GM04503 (cell line): ENCODE measurements around the gene ASTN2.
"Not testable (repeated sequence)": the region's sequence is repeated elsewhere in the genome, so short reads cannot be mapped to it uniquely, and the experiment has no call there.

ENCODE experiments used
- DNase-seq: peaks from one replicate; pipeline ENCODE4 v3.0.0-alpha.2; 2012; ENCODE audit warnings: low read depth

The ASTN2 gene

GRCh38 chr9:116917895-116918508, 496.9 kb downstream of the ASTN2 start:
- not testable (repeated sequence) for DNase-seq

DNA sequence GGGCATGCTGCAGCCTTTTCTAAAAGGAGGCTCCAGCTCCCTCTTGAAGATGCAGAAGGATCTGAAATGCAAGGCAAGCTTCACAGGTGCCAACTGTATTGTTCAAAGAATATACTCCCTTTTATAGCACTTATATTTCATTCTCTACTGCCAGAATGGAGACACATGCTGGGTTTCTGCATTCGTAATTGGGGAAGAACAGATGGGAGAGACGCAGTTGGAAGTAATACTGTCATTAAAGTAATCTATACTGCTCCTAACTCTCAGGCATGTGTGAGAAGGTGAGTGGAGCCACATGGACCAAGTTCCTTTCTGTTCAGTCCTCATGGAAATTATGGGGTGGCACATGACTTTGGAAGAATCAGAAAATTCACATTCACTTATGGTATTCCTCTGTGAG, 501.3 kb downstream of the ASTN2 start:
- no peak for DNase-seq

DNA sequence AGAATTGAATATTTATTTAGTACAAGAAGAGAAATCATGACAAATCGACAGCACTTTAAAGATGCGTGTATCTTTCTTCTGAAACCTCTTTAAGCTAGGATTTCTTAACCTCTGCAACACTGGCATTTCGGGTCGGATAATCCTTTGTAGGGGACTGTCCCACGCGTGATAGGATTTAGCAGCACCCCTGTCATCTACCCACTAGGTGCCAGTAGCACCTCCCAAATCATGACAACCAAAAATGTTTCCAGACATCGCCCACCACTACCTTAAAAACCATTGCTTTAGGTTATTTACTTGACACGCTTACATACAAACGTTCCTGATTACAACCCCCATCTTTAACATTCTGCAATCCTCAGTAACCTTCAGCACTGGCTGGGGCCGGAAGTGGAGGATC, 504.7 kb downstream of the ASTN2 start:
- no peak for DNase-seq

DNA sequence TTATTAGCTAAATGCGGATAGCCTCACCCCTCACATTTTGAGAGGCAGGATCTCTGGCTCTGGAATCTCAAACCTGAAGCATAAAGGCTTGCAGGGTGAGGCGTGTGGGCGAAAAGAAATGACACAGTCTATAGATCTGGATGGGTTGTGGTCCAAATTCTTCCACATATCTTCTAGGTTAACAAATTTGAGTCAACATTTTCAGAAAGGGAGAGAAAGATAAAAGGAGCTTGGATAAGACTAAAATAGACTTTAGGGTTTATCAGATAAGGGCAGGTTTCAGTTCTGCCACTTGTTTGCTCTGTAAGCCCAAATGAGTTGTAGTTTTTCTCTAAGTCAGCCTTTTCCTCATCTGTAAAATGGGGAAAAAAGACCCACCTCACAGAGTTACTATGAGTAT, 506.9 kb downstream of the ASTN2 start:
- DNase-seq = no peak

DNA sequence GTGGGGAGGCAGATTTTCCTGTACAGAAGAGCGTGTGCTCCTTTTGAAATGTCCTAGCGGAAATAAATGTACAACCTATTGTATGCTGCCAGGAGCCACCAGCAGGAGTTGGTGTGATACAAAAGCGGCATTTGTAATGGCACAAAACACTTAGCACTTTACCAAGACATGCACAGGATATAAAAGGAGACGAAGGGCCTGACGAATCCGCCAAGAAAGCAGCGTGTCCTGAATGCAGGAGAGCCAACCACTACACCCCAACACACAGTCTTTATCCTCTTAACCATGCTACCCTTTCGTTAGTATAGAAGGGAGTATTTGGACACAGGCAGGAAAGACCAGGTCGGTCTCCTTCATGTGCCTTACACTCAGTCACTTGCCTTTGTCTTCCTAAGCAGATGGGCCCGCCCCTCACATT, 509.7 kb downstream of the ASTN2 start:
- DNase-seq = no peak

- no peak for DNase-seq
These were observed 510.7 kb downstream of the ASTN2 start for GRCh38 chr9:116904165-116904564.

DNA sequence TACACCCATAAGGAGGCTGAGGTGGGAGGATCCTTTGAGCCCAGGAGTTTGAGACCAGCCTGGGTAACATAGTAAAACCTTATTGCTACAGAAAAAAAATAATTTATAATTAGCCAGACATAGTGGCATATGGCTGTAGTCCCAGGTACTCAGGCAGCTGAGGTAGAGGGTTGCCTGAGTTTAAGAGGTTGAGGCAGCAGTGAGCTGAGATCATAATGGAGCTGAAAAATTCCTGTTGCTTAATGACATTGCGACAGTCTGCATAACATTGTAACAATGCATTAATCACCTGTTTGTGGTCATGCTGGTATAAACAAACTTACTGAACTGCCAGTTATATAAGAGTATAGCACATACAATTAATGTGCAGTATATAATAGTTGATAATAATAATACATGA, 513.6 kb downstream of the ASTN2 start:
- no peak for DNase-seq

DNA sequence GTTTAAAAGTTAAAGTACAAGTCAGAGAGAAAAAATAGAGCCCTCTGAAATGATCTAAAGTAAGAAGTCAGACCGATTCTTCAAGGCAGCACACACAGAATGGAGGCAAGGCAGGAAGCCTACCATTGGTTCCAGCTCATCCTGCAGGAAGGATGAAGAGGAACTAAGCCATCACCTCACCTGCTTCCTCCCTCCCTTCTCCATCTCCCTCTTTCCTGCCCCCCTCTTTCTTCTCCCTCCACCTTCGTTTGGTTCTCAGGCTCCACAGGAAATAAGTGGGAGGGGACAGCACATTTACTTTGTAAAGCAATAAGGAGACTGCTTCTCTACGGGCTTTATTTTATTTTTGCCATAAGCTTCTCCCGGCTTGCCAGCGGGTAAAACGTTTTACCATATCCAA, 514.3 kb downstream of the ASTN2 start:
- no peak for DNase-seq

- DNase-seq = no peak
These were observed 514.9 kb downstream of the ASTN2 start for GRCh38 chr9:116900007-116900367.

- DNase-seq = no peak
These were observed 515.4 kb downstream of the ASTN2 start for GRCh38 chr9:116899337-116900006.

DNA sequence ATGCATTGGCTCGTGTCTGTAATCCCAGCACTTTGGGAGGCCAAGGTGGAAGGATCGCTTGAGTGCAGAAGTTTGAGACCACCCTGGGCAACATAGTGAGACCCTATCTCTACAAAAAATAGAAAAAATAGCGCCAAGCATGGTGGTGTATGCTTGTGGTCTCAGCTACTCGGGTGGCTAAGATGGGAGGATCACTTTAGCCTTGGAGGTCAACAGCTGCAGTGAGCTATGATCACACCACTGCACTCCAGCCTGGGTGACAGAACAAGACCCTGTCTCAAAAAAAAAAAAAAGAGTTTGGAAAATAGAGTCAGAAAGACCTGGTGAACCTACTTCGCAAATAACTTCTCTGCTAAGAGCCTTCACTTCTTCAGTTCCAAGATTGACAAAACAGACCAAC, 516.7 kb downstream of the ASTN2 start:
- DNase-seq = not testable (repeated sequence)

DNA sequence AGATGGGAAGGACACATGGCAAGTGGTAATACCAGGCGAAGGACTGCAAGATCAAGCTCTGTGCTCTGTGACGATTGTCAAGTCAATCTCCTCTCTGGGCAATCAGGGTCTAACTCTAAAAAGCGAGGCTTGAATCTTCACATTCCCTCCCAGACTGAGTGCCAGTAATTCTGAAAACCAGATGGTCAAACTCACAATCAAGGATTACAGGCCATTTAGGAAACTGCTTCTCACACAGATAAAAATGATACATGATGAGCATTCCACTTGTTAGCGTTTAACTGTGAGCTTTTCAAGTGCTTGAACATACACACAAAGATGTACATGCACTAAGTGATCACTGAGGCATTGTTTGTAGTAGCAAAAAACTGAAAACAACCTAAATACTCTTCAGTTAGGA, 517.7 kb downstream of the ASTN2 start:
- no peak for DNase-seq

DNA sequence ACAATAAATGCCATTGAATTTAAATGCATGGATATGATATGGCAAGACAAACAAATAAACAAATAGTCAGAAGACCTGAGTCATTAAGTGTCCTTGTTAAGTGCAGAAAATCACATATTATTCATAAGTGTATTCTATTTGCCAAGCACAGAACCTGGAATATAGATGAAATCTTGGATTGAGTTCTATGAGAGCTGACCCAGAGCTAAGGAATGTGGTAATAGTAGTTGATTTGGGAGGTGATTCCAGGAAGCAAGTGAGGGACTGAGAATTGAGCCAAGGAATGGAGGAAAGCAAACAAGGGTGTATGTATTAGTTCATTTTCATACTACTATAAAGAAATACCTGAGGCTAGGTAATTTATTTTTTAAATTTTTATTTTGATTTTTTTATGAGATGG, 518.9 kb downstream of the ASTN2 start:
- no peak for DNase-seq

- no peak for DNase-seq
These were observed 523.4 kb downstream of the ASTN2 start for GRCh38 chr9:116891424-116891823.

GRCh38 chr9:116888476-116888875, 526.4 kb downstream of the ASTN2 start:
- not testable (repeated sequence) for DNase-seq

- no peak for DNase-seq
These were observed 526.8 kb downstream of the ASTN2 start for GRCh38 chr9:116888066-116888465.

- DNase-seq = no peak
These were observed 531.2 kb downstream of the ASTN2 start for GRCh38 chr9:116883676-116884075.

GRCh38 chr9:116877072-116877471, 537.8 kb downstream of the ASTN2 start:
- DNase-seq = no peak

- DNase-seq = no peak
These were observed 539.3 kb downstream of the ASTN2 start for GRCh38 chr9:116875576-116875975.

DNA sequence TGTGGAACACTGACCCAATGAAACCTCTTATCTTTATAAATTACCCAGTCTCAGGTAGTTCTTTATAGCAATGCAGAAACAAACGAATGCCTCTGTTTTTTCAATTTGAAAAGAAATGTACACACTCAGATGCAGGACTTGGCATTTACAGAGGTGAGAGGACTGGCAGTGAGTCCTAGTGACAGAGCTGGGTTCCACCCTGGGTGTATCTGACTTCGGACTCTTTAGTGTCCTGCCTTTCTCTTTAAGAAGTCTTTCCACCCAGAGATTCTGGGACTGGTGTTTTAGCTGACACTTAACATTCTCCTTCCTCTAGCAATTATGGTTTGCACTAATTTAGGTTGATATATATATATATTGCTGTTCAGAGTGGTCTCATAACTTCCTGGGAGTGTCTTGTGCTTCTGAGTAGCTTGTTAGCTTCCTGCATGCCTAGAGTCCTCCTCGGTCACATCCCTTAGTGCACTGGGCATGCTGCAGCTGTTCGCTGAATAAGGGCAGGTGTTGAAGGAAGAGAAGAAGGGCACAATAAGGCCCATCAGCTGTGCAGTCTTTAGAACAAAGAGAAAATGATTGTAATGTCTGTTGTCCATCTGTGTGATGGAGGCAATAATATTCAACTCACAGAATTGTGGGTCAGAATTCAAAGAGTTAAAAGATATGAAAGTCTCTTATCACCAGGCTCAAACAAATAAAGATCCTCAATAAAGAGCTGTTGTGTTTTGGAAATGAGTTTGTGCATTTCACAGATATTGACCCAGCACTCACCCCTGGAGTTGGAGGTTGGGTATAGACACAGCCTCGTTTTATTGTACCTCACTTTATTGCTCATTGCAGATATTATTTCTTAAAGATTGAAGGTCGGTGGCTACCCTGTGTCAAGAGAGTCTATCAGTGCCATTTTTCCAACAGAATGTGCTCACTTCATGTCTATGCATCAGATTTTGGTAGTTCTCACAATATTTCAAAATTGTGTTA, 540.6 kb downstream of the ASTN2 start:
- DNase-seq = no peak

- no peak for DNase-seq
These were observed 541.4 kb downstream of the ASTN2 start for GRCh38 chr9:116873491-116873890.

GRCh38 chr9:116870566-116870965, 544.3 kb downstream of the ASTN2 start:
- DNase-seq = no peak

GRCh38 chr9:116868201-116868600, 546.7 kb downstream of the ASTN2 start:
- DNase-seq = no peak
